ENCODE data around the gene LPIN3.

- peak in 1 of 3 experiments; percentile 14 for TF ChIP-seq CTCF (IDR thresholded peaks at IDR 0.05)
- no peak for TF ChIP-seq POLR2A (IDR thresholded peaks at IDR 0.05; ENCODE audit: low read depth)
These were observed at the start of gene LPIN3 for GRCh38 chr20:41340327-41341055.
